GM21515 (cell line): ENCODE measurements around the gene TSPAN3.

Experiments used
- ATAC-seq: cut with Tn5 transposase; IDR thresholded peaks from one replicate; pipeline ENCODE4 v1.9.1; 2021; ENCODE audit not compliant: unreplicated experiment

Gene TSPAN3

GRCh38 chr15:77012117-77012712 lies 58.7 kb downstream of the TSPAN3 start:
- no peak for ATAC-seq

- ATAC-seq: no peak
Measured at GRCh38 chr15:77010857-77011256, 60.1 kb downstream of the TSPAN3 start.

- no peak for ATAC-seq
Measured at GRCh38 chr15:77010312-77010686, 60.6 kb downstream of the TSPAN3 start.

- ATAC-seq: no peak
Measured at GRCh38 chr15:77009646-77010311, 61.1 kb downstream of the TSPAN3 start.

- ATAC-seq: no peak
Measured at GRCh38 chr15:77009176-77009575, 61.7 kb downstream of the TSPAN3 start.

- no peak for ATAC-seq
Measured at GRCh38 chr15:77004189-77004588, 66.7 kb downstream of the TSPAN3 start.

- ATAC-seq: peak; percentile 77
Measured at GRCh38 chr15:77002954-77003912, 67.7 kb downstream of the TSPAN3 start.

- no peak for ATAC-seq
Measured at GRCh38 chr15:77002436-77002835, 68.5 kb downstream of the TSPAN3 start.

- ATAC-seq: no peak
Measured at GRCh38 chr15:77001966-77002365, 68.9 kb downstream of the TSPAN3 start.

- no peak for ATAC-seq
Measured at GRCh38 chr15:77001351-77001750, 69.6 kb downstream of the TSPAN3 start.

- ATAC-seq: no peak
Measured at GRCh38 chr15:76999996-77000395, 70.9 kb downstream of the TSPAN3 start.

- ATAC-seq: no peak
Measured at GRCh38 chr15:76998663-76999285, 72.1 kb downstream of the TSPAN3 start.

- ATAC-seq: no peak
Measured at GRCh38 chr15:76996526-76997401, 74.1 kb downstream of the TSPAN3 start.

GRCh38 chr15:76996076-76996525 lies 74.8 kb downstream of the TSPAN3 start:
- no peak for ATAC-seq

GRCh38 chr15:76994971-76995945 lies 75.7 kb downstream of the TSPAN3 start, which contains the start of gene PSTPIP1:
Gene PSTPIP1 (plus strand): TSS chr15:76995126. CDS start chr15:76995574, 448 bp downstream.
- ATAC-seq: no peak

GRCh38 chr15:76994496-76994895 lies 76.4 kb downstream of the TSPAN3 start:
- ATAC-seq: no peak

- no peak for ATAC-seq
Measured at GRCh38 chr15:76994001-76994400, 76.9 kb downstream of the TSPAN3 start.

GRCh38 chr15:76993114-76993725 lies 77.7 kb downstream of the TSPAN3 start:
- ATAC-seq: no peak
